T-helper 17 cell (primary cell): Measurements from ENCODE around the gene XYLT2. TPM values are rescaled to one million over a fixed set of nuclear protein-coding genes. Genes with fewer than 3 reads are reported as not detected.

ENCODE experiments used
- ATAC-seq: fragments of 150-1000 bp; cut with Tn5 transposase; 2 replicates; pipeline ENCODE4 v1.10.0; 2021; ENCODE audit warnings: mild to moderate bottlenecking, moderate library complexity
- DNase-seq, 3 donors: peaks; one replicate each; pipeline versions ENCODE4 v3.0.0 to v3.0.0-alpha.2; 2020 to 2021
- H3K9me3 ChIP-seq: one replicate; pipeline ENCODE4 v1.7.0; 2013; ENCODE audit warnings: low read length, mild to moderate bottlenecking; ENCODE audit not compliant: control insufficient read depth, poor library complexity, severe bottlenecking
- H3K27ac Mint-ChIP-seq: one replicate; pipeline ENCODE4 v1.8.0; 2022; ENCODE audit warnings: mild to moderate bottlenecking, moderate library complexity, mixed read lengths
- H3K27me3 Mint-ChIP-seq: one replicate; pipeline ENCODE4 v1.8.0; 2022; ENCODE audit warnings: mixed read lengths
- H3K36me3 Mint-ChIP-seq: one replicate; pipeline ENCODE4 v1.8.0; 2022; ENCODE audit warnings: low read depth, mixed read lengths
- H3K4me1 Mint-ChIP-seq: one replicate; pipeline ENCODE4 v1.8.0; 2022; ENCODE audit warnings: mild to moderate bottlenecking, mixed read lengths
- H3K4me3 Mint-ChIP-seq: one replicate; pipeline ENCODE4 v1.8.0; 2022; ENCODE audit warnings: mild to moderate bottlenecking, moderate library complexity, mixed read lengths
- total RNA-seq, 4 donors: library from RNA in 2 of 4; stranded (reverse) in 2 of 4; gene quantifications; one replicate each; pipeline ENCODE4 v1.2.3 and lab custom pipeline; 2022 to 2026

XYLT2 gene
- total RNA-seq, 2 donors from 2014 or later = 19.2 to 20.4 TPM

DNA sequence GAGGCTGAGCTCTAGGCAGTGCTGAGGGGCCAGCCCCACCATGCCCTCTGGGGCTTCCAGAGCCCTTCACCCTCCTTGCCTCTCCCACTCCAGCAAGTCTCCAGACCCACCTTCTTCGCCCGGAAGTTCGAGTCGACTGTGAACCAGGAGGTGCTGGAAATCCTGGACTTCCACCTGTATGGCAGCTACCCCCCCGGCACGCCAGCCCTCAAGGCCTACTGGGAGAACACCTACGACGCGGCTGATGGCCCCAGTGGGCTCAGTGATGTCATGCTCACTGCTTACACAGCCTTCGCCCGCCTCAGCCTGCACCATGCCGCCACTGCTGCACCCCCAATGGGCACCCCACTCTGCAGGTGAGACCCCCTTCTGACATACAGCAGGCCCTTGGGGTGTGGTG is 10.5 kb downstream of the XYLT2 start:
- Mint-ChIP-seq H3K27ac (no peak overlapping the region), H3K27me3 (no peaks in the 10 kb centered on the region), H3K4me1 (peaks cover 9% of the 10 kb centered on the region), H3K36me3 (peaks cover 11% of the 10 kb centered on the region), H3K4me3 (no peak overlapping the region)
- no peaks in the 10 kb centered on the region for H3K9me3 ChIP-seq
- DNase-seq = no peak
- ATAC-seq = no peak

DNA sequence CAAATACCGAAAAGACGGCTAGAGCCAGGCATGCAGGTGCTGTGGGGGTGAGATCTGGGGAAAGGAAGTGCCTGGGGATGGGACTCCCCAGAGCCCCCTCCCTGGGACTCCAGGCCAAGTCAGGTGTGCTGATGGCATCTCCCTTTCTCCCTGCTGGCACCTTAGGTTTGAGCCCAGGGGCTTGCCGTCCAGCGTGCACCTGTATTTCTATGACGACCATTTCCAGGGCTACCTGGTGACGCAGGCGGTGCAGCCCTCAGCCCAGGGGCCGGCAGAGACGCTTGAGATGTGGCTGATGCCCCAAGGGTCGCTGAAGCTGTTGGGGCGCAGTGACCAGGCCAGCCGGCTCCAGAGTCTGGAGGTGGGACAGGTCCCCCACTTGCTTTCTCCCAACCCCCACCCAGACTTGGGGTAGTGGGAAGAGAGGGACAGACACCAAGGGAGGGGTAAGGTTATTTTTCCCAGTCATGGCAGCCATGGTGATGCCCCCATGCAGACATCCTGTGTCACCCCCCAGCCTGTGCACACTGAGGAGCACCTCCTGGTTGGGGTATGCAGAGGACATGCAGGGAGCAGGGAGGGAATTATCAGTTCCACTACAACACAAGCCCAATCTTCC is 11.1 kb downstream of the XYLT2 start:
- DNase-seq = no peak
- no peaks in the 10 kb centered on the region for H3K9me3 ChIP-seq
- ATAC-seq = no peak
- Mint-ChIP-seq H3K27ac (no peak overlapping the region), H3K36me3 (peaks cover 9% of the 10 kb centered on the region), H3K4me1 (peaks cover 7% of the 10 kb centered on the region), H3K4me3 (no peak overlapping the region), H3K27me3 (no peaks in the 10 kb centered on the region)

DNA sequence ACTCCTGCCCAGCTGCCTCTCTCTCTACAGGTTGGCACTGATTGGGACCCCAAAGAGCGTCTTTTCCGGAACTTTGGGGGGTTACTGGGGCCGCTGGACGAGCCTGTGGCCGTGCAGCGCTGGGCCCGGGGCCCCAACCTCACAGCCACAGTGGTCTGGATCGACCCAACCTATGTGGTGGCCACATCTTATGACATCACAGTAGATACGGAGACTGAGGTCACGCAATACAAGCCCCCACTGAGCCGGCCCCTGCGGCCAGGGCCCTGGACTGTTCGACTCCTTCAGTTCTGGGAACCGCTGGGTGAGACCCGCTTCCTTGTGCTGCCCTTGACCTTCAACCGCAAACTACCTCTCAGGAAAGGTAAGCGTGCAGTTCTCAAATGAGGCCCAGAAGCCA is 12.3 kb downstream of the XYLT2 start:
- no peak for ATAC-seq
- no peak for DNase-seq
- H3K9me3 ChIP-seq = no peaks in the 10 kb centered on the region
- Mint-ChIP-seq H3K4me1 (peaks cover 9% of the 10 kb centered on the region), H3K27me3 (no peaks in the 10 kb centered on the region), H3K4me3 (no peak overlapping the region), H3K36me3 (peaks cover 6% of the 10 kb centered on the region), H3K27ac (no peak overlapping the region)

DNA sequence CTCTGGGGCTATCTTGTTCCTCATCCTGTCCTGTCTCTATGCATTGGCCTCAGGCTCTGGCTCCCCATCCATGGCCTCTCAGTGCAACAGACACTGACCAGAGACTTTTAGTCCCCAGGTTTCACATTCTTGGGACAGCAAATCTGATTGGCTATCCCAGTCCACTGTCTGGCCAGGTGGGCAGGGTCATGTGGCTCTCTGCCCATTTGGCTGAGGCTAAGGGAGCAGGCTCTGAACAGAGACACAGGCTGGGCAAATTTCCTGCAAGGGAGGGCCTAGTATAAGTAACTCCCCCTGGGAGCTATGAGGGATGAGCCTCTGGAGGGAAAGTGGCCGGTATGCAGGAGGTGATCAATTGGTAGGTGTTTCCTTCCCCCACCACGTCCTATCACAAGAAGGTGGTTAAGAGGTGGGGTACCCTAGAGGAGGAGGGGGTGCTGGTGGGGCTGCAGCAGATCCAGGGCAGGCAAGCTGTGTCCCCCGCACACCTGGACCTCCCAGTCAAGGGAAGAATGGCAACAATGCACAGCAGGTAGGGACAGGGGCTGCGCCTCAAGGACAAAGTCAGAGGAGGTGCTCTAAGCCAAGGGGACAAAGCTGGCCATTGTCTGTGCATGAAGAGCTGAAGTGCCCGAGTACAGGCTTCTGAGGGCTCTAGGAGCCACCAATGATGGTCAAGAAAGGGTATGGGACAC is 13.2 kb downstream of the XYLT2 start:
- no peaks in the 10 kb centered on the region for H3K27me3 Mint-ChIP-seq
- H3K4me3 Mint-ChIP-seq = no peak overlapping the region
- H3K4me1 Mint-ChIP-seq = peaks cover 9% of the 10 kb centered on the region
- no peaks in the 10 kb centered on the region for H3K9me3 ChIP-seq
- ATAC-seq (no peak), DNase-seq (no peak)
- no peak overlapping the region for H3K27ac Mint-ChIP-seq
- peaks cover 2% of the 10 kb centered on the region for H3K36me3 Mint-ChIP-seq

- Mint-ChIP-seq H3K27me3 (no peaks in the 10 kb centered on the region), H3K27ac (no peak overlapping the region), H3K4me3 (no peak overlapping the region), H3K36me3 (no peaks in the 10 kb centered on the region), H3K4me1 (peaks cover 9% of the 10 kb centered on the region)
- DNase-seq = no peak
- no peak for ATAC-seq
- no peaks in the 10 kb centered on the region for H3K9me3 ChIP-seq
Observed at GRCh38 chr17:50359998-50360461, 14.1 kb downstream of the XYLT2 start.

- H3K27me3 Mint-ChIP-seq = no peaks in the 10 kb centered on the region
- no peak overlapping the region for H3K4me3 Mint-ChIP-seq
- peaks cover 9% of the 10 kb centered on the region for H3K4me1 Mint-ChIP-seq
- H3K36me3 Mint-ChIP-seq = no peaks in the 10 kb centered on the region
- no peak overlapping the region for H3K27ac Mint-ChIP-seq
- H3K9me3 ChIP-seq = no peaks in the 10 kb centered on the region
- no peak for DNase-seq
- ATAC-seq = no peak
Observed at GRCh38 chr17:50360486-50361115, 14.7 kb downstream of the XYLT2 start.

- H3K9me3 ChIP-seq = no peaks in the 10 kb centered on the region
- H3K27me3 Mint-ChIP-seq = no peaks in the 10 kb centered on the region
- ATAC-seq = peak; percentile 91
- H3K27ac Mint-ChIP-seq = peak overlapping the region; percentile 19
- no peaks in the 10 kb centered on the region for H3K36me3 Mint-ChIP-seq
- peak overlapping the region; percentile 55 for H3K4me3 Mint-ChIP-seq
- peaks cover 9% of the 10 kb centered on the region for H3K4me1 Mint-ChIP-seq
- peak in 2 of 3 donors; percentile 28 to 40 for DNase-seq
Observed at GRCh38 chr17:50361561-50362480, 15.9 kb downstream of the XYLT2 start.

DNA sequence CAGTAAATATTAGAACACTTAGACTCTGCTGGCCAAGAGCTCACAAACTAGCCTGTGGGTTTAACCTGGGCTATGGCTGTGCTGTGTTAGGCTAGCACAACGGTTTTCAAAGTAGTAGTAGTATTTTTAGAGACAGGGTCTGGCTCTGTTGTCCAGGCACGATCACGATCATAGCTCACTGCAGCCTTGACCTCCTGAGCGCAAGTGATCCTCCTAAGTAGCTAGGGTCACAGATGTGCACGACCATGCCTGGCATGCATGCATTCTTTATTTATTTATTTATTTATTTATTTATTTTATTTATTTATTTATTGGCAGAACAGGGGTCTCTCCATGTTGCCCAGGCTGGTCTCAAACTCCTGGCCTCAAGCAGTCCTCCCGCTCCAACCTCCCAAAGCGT is 16.7 kb downstream of the XYLT2 start:
- no peaks in the 10 kb centered on the region for H3K9me3 ChIP-seq
- ATAC-seq (peak; percentile 6), DNase-seq (no peak)
- H3K27ac Mint-ChIP-seq = peak overlapping the region; percentile 53
- peak overlapping the region; percentile 55 for H3K4me3 Mint-ChIP-seq
- no peaks in the 10 kb centered on the region for H3K27me3 Mint-ChIP-seq
- peaks cover 2% of the 10 kb centered on the region for H3K36me3 Mint-ChIP-seq
- peaks cover 10% of the 10 kb centered on the region for H3K4me1 Mint-ChIP-seq

- Mint-ChIP-seq H3K4me1 (peaks cover 11% of the 10 kb centered on the region), H3K27ac (peak overlapping the region; percentile 53), H3K36me3 (peaks cover 5% of the 10 kb centered on the region), H3K27me3 (no peaks in the 10 kb centered on the region), H3K4me3 (no peak overlapping the region)
- no peak for ATAC-seq
- DNase-seq = no peak
- H3K9me3 ChIP-seq = no peaks in the 10 kb centered on the region
Observed at GRCh38 chr17:50363217-50364060, 17.5 kb downstream of the XYLT2 start.

- ATAC-seq = no peak
- Mint-ChIP-seq H3K4me1 (peaks cover 11% of the 10 kb centered on the region), H3K36me3 (peaks cover 5% of the 10 kb centered on the region)
Observed at GRCh38 chr17:50364061-50364458, 18.1 kb downstream of the XYLT2 start.

DNA sequence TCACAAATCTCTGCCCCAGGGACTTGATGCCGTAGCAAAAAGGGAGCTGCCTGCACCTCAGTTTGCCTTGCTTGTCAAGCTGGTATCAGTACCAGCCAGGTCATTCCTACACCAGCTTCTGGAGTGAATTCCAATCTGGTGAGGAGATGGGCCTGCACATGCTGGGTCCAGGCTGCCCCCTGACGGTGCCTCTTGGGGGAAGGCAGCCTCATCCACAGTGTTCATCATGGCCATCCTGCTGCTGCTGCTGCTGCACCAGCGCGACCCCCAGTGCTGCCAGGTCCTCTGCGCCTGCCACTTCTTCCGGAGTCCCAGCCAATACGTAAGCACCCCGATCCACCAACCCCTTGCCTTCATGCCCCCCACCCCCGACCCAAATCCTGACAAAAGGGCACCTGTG is 18.8 kb downstream of the XYLT2 start:
- Mint-ChIP-seq H3K4me1 (peaks cover 11% of the 10 kb centered on the region), H3K36me3 (peaks cover 5% of the 10 kb centered on the region), H3K27ac (no peak overlapping the region), H3K4me3 (no peak overlapping the region), H3K27me3 (no peaks in the 10 kb centered on the region)
- ATAC-seq (no peak), DNase-seq (no peak)
- H3K9me3 ChIP-seq = no peaks in the 10 kb centered on the region

More at GRCh38 chr17:50364061-50364458, 18.1 kb downstream of the XYLT2 start:
- H3K4me3 Mint-ChIP-seq = no peak overlapping the region
- no peaks in the 10 kb centered on the region for H3K9me3 ChIP-seq
- H3K27me3 Mint-ChIP-seq = no peaks in the 10 kb centered on the region
- peak overlapping the region; percentile 53 for H3K27ac Mint-ChIP-seq
- no peak for DNase-seq

- ATAC-seq (no peak), DNase-seq (no peak)
- peaks cover 11% of the 10 kb centered on the region for H3K4me1 Mint-ChIP-seq
- H3K27me3 Mint-ChIP-seq = no peaks in the 10 kb centered on the region
- H3K36me3 Mint-ChIP-seq = peaks cover 5% of the 10 kb centered on the region
- H3K27ac Mint-ChIP-seq = no peak overlapping the region
- no peaks in the 10 kb centered on the region for H3K9me3 ChIP-seq
- H3K4me3 Mint-ChIP-seq = no peak overlapping the region
Observed at GRCh38 chr17:50365165-50365564, 19.2 kb downstream of the XYLT2 start.
